Measurements from ENCODE around the gene RPUSD4. TPM values are rescaled to one million over a fixed set of nuclear protein-coding genes. Genes with fewer than 3 reads are reported as not detected.
A peak's percentile ranks its signal among the peaks of the same experiment; 100 is the strongest.

Gene RPUSD4
- total RNA-seq, 2 donors from 2014 or later = 33.2 to 41.2 TPM

- no peak for ATAC-seq
- H3K27me3 Mint-ChIP-seq = no peaks in the 10 kb centered on the region
- no peak for DNase-seq
- H3K27ac Mint-ChIP-seq = no peak overlapping the region
- H3K36me3 Mint-ChIP-seq (ENCODE audit: low read depth) = peaks cover 17% of the 10 kb centered on the region
- H3K4me3 Mint-ChIP-seq = no peak overlapping the region
- peaks cover 3% of the 10 kb centered on the region for H3K4me1 Mint-ChIP-seq
- no peaks in the 10 kb centered on the region for H3K9me3 ChIP-seq (ENCODE audit: control insufficient read depth, low read length, poor library complexity, severe bottlenecking)
Observed at GRCh38 chr11:126198648-126199047, 12.8 kb downstream of the RPUSD4 start.

- H3K9me3 ChIP-seq (ENCODE audit: control insufficient read depth, low read length, poor library complexity, severe bottlenecking) = no peaks in the 10 kb centered on the region
- no peaks in the 10 kb centered on the region for H3K27me3 Mint-ChIP-seq
- H3K36me3 Mint-ChIP-seq (ENCODE audit: low read depth) = peaks cover 17% of the 10 kb centered on the region
- no peak overlapping the region for H3K27ac Mint-ChIP-seq
- ATAC-seq (no peak), DNase-seq (no peak)
- H3K4me3 Mint-ChIP-seq = no peak overlapping the region
- H3K4me1 Mint-ChIP-seq = peaks cover 3% of the 10 kb centered on the region
Observed at GRCh38 chr11:126197277-126197939, 14.0 kb downstream of the RPUSD4 start.

GRCh38 chr11:126195119-126195518 is 16.3 kb downstream of the RPUSD4 start:
- Mint-ChIP-seq H3K4me1 (peaks cover 3% of the 10 kb centered on the region), H3K27me3 (no peaks in the 10 kb centered on the region), H3K4me3 (no peak overlapping the region), H3K36me3 (ENCODE audit: low read depth) (peaks cover 11% of the 10 kb centered on the region), H3K27ac (peak overlapping the region; percentile 54)
- no peak for DNase-seq
- H3K9me3 ChIP-seq (ENCODE audit: control insufficient read depth, low read length, poor library complexity, severe bottlenecking) = no peaks in the 10 kb centered on the region
- ATAC-seq = no peak

DNA sequence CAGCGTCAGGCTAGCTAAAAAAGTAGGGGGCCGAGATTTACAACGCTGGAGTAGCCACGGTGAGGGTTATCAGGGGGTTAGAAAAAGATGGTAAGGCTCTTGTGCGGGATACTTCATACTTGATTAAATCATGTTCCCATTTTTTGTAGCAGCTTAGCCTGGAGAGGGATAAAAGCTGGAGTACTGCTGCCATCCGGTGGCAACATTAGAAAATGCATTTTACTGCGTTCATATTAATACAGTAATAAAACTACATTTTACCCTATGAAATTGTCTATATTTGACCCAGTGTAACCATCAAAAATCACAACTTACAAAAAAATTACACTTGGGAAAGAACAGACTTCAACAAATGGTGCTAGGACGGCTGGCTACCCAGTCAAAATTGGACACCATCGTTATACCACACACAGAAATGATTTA is 17.3 kb downstream of the RPUSD4 start:
- H3K4me3 Mint-ChIP-seq = no peak overlapping the region
- H3K36me3 Mint-ChIP-seq (ENCODE audit: low read depth) = peaks cover 11% of the 10 kb centered on the region
- H3K9me3 ChIP-seq (ENCODE audit: control insufficient read depth, low read length, poor library complexity, severe bottlenecking) = no peaks in the 10 kb centered on the region
- no peaks in the 10 kb centered on the region for H3K27me3 Mint-ChIP-seq
- peaks cover 3% of the 10 kb centered on the region for H3K4me1 Mint-ChIP-seq
- ATAC-seq = no peak
- H3K27ac Mint-ChIP-seq = no peak overlapping the region
- DNase-seq = no peak

DNA sequence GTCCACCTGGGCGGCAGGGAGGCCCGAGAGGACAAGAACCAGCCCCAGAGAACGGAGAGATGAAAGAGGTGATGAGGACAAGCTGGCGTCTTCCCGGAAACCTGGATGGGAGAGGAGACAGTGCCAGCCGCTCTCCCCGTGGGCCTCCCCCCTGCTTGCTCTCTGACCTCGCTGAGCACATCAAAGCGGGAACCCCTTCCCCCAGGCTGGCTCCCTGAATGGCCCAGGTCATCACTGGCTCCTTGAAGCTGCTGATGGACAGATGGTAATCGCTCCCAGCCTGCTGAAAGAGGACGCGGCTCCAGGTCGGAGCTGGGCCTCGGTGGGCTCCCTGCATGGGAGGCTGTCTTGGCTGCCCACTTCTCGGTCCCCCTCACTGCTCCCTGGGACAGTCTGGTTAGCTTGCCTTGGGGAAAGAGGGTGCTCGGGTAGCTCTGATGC is 18.4 kb downstream of the RPUSD4 start:
- ATAC-seq (no peak), DNase-seq (no peak)
- H3K4me1 Mint-ChIP-seq = peaks cover 9% of the 10 kb centered on the region
- no peaks in the 10 kb centered on the region for H3K9me3 ChIP-seq (ENCODE audit: control insufficient read depth, low read length, poor library complexity, severe bottlenecking)
- peaks cover 10% of the 10 kb centered on the region for H3K36me3 Mint-ChIP-seq (ENCODE audit: low read depth)
- H3K4me3 Mint-ChIP-seq = no peak overlapping the region
- H3K27ac Mint-ChIP-seq = no peak overlapping the region
- H3K27me3 Mint-ChIP-seq = no peaks in the 10 kb centered on the region

- Mint-ChIP-seq H3K27ac (no peak overlapping the region), H3K4me1 (peaks cover 9% of the 10 kb centered on the region), H3K27me3 (no peaks in the 10 kb centered on the region), H3K36me3 (ENCODE audit: low read depth) (peaks cover 6% of the 10 kb centered on the region), H3K4me3 (no peak overlapping the region)
- no peak for ATAC-seq
- DNase-seq = no peak
- H3K9me3 ChIP-seq (ENCODE audit: control insufficient read depth, low read length, poor library complexity, severe bottlenecking) = no peaks in the 10 kb centered on the region
Observed at GRCh38 chr11:126192361-126192760, 19.1 kb downstream of the RPUSD4 start.

DNA sequence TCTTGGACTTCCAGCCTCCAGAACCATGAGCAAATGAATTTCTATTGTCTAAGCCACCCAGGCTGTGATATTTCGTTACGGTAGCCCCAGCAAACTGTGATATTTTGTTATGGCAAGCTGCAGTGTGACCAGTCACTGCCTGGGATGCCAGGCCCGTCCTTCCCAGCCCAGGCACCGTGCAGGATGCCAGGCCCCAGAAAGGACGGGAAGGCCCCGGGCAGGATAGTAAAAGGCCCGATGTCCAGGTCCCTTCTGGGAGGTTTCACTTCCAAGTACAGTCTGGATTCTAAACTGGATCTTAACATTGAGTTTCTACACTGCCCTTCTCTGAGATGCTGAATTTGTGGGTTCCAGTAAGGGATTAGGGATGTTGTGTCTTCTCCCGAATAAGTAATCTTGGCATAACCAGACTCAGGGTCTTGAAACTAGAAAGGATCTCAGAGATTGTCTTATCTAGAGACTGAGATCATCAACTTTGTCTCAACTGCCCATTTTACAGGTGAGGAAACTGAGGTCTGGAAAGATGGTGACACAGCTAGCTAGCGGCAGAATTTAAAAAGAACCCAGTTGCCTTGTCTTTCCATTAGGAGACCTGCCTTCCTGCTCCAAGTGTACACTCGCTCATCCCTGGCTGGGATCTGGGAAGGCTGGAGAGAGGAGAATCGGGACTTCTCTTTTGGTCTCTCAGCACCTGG is 19.9 kb downstream of the RPUSD4 start:
- no peak overlapping the region for H3K4me3 Mint-ChIP-seq
- no peak overlapping the region for H3K27ac Mint-ChIP-seq
- DNase-seq (no peak), ATAC-seq (no peak)
- H3K27me3 Mint-ChIP-seq = no peaks in the 10 kb centered on the region
- H3K4me1 Mint-ChIP-seq = peaks cover 12% of the 10 kb centered on the region
- H3K36me3 Mint-ChIP-seq (ENCODE audit: low read depth) = peaks cover 8% of the 10 kb centered on the region
- H3K9me3 ChIP-seq (ENCODE audit: control insufficient read depth, low read length, poor library complexity, severe bottlenecking) = no peaks in the 10 kb centered on the region

DNA sequence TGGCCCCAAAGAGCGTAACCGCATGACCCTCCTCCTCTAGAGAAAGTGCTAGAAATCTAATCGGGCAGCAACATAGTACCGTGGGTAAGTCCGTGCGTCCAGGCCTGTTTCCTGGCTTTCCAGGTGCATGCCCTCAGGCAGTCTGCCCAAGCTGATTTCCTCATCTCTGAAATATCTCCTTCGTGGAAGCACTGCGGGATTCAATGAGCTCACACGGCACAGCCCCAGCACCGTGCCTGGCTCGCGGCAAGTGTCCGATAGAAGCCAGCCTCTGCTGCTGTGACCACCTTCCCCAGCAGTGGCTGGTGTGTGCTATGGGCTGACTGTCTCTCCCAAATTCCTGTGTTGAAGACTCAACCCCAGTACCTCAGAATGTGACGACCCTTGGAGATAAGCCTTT is 20.7 kb downstream of the RPUSD4 start:
- Mint-ChIP-seq H3K4me1 (peaks cover 9% of the 10 kb centered on the region), H3K27me3 (no peaks in the 10 kb centered on the region), H3K36me3 (ENCODE audit: low read depth) (peaks cover 9% of the 10 kb centered on the region), H3K27ac (no peak overlapping the region), H3K4me3 (no peak overlapping the region)
- ATAC-seq (no peak), DNase-seq (no peak)
- no peaks in the 10 kb centered on the region for H3K9me3 ChIP-seq (ENCODE audit: control insufficient read depth, low read length, poor library complexity, severe bottlenecking)

DNA sequence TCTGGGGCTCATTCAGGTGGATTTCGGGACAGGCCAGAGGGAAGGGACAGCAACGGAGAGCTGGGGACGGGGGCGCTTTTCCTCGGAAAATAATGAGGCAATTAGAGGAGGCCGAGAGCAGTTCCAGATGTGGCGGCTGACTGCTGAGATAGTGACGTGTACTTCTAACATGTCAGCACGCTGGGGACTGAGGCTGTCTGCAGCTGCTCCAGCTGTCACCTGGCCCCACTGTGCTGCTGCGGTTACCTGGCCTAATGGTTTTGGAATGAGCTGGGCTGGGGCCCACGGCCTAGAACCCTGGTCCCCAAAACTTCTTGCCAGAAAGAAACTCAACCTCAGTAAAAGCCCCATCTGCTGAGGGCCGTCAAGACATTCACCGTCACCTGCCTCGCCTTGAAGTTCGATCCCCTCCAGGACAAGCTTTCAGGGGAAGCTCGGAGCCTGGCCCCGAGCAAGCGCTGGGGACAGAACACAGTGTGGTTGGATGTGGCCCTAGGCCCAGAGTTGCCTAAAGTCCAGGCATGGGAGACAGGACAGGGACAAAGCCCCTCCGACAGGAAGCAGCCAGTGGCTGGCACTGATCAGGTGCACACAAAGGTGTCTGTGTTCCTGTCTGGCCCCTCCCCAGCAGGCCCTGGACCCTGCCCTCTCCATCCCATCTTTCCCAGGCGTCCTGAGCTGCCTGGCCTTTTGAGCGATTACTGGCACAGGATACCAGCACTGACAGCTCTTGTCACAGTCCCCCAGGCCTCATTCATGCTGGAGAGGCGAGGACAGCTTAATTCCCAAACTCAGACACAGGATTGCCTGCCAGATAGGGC is 22.1 kb downstream of the RPUSD4 start:
- H3K27ac Mint-ChIP-seq = no peak overlapping the region
- no peak for ATAC-seq
- DNase-seq = no peak
- no peaks in the 10 kb centered on the region for H3K9me3 ChIP-seq (ENCODE audit: control insufficient read depth, low read length, poor library complexity, severe bottlenecking)
- H3K4me1 Mint-ChIP-seq = peaks cover 9% of the 10 kb centered on the region
- H3K36me3 Mint-ChIP-seq (ENCODE audit: low read depth) = peaks cover 9% of the 10 kb centered on the region
- H3K27me3 Mint-ChIP-seq = no peaks in the 10 kb centered on the region
- no peak overlapping the region for H3K4me3 Mint-ChIP-seq

DNA sequence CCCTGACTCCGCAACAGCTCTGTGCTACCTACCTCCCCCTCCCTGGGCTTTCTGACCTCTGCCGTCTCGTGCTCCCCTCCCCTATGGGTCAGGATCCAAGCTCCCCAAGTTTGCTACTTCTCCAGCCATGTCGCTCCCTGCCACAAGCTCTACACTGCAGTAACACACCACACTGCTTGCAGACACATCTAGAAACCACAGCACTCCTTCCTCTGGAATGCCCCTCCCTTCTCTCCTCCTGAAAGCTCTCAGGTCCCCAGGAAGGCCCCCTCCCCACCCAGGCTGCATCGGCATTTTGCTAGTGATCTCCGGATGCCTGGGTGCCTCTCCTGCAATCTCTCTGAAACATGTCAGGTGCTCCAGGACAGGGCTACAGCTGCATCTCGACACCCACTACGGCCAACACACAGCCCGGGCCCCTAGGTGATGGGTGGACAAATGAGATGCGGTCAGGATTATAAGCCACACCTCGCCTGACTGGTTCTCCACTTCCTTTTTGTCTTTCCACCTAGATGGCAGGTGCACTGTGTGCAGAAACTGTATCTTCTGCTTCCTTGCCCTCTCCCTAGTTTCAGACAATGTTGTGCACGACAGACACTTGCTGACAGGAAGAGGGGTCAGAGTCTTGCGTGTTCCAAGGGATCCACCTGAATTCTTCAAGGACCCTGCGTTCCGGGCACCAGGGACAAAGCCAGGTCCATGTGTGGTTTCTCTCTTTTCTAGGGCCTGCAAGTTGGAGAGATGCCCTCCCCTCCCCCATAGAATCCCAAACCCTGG is 22.9 kb downstream of the RPUSD4 start:
- ATAC-seq (no peak), DNase-seq (no peak)
- no peaks in the 10 kb centered on the region for H3K9me3 ChIP-seq (ENCODE audit: control insufficient read depth, low read length, poor library complexity, severe bottlenecking)
- peaks cover 9% of the 10 kb centered on the region for H3K36me3 Mint-ChIP-seq (ENCODE audit: low read depth)
- no peak overlapping the region for H3K27ac Mint-ChIP-seq
- no peaks in the 10 kb centered on the region for H3K27me3 Mint-ChIP-seq
- peaks cover 9% of the 10 kb centered on the region for H3K4me1 Mint-ChIP-seq
- no peak overlapping the region for H3K4me3 Mint-ChIP-seq

DNA sequence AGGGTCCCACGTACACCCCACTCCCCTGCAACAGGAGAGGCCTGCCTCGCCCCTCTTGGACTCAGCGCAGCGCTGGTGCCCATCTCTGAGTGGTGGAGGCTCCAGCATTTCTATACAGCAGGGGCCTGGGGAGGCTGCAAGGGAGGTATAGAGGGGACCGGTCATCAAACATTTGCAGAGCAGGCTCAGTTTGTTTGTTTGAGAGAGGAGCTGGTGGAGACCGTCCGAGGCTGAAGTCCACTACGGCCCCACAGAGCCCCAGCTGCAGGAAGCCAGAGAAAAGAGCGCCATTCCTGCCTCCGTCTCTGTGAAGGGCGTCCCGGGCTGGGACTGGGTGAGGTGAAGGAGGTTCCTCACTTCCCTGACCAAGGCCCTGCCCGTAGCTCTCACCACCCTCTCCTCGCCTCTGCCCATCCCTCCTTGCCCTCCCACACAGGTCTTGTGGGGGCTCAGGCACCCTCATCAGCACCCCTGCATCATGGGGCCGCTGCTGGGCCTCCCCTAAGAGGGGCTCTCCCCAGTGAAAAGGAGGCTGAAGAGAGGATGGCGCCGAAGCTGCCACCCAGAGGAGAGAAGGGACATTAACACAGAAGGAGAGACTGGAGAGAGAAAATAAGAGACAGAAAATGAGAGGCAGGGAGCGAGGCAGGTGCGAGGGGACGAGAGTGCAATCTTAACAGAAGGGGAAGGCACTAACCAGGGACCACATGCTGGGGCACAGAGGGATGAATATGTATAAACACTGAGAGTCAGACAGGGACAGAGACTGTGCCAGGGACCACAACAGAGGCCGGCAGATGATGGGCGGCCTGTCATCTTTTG is 24.5 kb downstream of the RPUSD4 start:
- H3K36me3 Mint-ChIP-seq (ENCODE audit: low read depth) = peaks cover 9% of the 10 kb centered on the region
- no peaks in the 10 kb centered on the region for H3K9me3 ChIP-seq (ENCODE audit: control insufficient read depth, low read length, poor library complexity, severe bottlenecking)
- DNase-seq (no peak), ATAC-seq (no peak)
- peaks cover 9% of the 10 kb centered on the region for H3K4me1 Mint-ChIP-seq
- no peaks in the 10 kb centered on the region for H3K27me3 Mint-ChIP-seq
- no peak overlapping the region for H3K4me3 Mint-ChIP-seq
- no peak overlapping the region for H3K27ac Mint-ChIP-seq

- H3K9me3 ChIP-seq (ENCODE audit: control insufficient read depth, low read length, poor library complexity, severe bottlenecking) = no peaks in the 10 kb centered on the region
- ATAC-seq (no peak), DNase-seq (no peak)
- H3K36me3 Mint-ChIP-seq (ENCODE audit: low read depth) = peaks cover 9% of the 10 kb centered on the region
- H3K4me3 Mint-ChIP-seq = no peak overlapping the region
- no peaks in the 10 kb centered on the region for H3K27me3 Mint-ChIP-seq
- no peak overlapping the region for H3K27ac Mint-ChIP-seq
- H3K4me1 Mint-ChIP-seq = peaks cover 9% of the 10 kb centered on the region
Observed at GRCh38 chr11:126186025-126186698, 25.3 kb downstream of the RPUSD4 start.
